Measurements from ENCODE around the gene ACOX1.

ACOX1 gene

DNA sequence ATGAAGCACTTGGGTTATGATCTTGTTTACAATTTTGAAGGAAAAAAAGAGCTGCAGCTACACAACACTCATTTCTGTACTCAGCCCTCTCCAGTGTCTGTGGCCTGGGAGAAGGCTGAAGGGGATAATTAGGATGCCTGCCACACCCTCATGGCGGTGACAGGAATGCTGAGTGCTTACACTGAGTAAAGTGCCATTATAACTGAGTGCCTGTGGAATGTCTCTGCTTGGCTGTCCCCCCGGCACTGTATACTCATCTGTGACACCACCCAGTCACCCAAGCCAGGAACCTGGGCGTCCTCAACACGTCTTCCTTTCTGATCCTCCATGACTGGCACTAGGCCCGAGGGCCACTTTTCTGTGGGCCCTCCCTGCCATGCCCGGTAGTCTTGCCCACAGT is 70.8 kb downstream of the ACOX1 start:
- no peak for DNase-seq (ENCODE audit: low read depth)

DNA sequence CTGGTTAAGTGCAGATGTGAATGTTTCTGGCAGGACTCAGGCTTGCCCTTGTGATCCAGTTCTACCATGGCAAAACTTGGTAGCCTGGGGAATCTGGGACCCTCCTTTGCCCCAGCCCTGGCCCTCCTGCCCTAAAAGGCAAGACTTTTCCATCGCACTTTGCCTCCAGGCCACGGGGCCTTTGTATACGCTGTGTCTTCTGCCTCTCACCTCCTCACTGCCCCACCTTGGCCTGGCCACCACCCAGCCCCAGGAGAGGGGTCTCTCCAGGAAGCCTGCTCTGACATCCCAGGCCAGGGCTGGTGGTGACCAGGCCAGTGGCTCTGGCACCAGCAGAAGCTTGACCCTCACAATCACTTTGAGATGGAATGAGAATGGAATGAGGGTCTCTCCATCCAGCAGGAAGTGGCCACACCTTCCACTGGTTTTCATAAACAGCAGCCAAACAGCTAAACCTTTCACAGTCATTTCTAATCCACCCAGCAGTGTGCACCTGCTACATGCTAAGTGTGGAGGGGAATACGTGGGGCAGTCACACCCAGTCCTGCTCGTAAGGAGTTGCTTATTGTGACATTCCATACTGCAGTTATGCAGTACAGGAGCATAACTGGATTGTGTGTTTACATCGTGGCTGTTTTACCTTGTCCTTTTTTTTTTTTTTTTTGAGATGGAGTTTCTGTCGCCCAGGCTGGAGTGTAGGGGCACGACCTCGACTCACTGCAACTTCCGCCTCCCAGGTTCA is 72.7 kb downstream of the ACOX1 start:
- DNase-seq (ENCODE audit: low read depth), result no peak

DNA sequence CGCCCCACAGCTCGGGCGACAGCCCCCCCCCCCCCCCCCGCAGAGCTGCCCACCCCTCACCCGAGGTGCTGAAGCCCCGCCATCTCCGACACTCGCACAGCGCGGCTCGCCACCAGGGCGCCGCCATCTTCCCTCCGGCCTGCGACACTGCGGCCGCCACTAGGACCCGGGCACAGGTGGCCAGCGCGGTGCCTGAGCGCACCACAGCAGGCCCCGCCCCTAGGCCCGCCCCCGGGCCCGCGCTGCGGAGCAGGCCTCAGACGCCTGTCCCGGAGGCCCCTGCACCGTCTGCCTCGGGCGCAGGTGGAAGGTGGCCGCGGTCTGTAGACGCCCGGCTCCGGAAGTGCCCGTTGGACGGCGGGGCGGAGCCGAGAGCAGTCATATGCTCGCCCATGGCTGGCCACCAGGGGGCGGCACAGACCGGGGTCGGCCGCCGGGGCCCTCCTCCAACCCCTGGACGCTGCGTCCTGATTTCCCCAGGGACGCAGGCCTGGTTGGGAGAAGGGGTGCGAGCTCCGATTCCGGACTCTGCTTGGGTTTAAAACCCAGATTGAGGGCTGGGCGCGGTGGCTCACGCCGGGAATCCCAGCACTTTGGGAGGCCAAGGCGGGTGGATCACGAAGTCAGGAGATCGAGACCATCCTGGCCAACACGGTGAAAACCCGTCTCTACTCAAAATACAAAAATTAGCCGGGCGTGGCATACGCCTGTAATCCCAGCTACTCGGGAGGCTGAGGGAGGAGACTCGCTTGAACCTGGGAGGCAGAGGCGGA is 74.0 kb downstream of the ACOX1 start, which contains the start of gene MRPL38:
Gene MRPL38 (minus strand): TSS at position 136 of the 773 bp plus-strand sequence. CDS start 9 bp downstream, at position 127.
- peak; percentile 91 for DNase-seq (ENCODE audit: low read depth)

DNA sequence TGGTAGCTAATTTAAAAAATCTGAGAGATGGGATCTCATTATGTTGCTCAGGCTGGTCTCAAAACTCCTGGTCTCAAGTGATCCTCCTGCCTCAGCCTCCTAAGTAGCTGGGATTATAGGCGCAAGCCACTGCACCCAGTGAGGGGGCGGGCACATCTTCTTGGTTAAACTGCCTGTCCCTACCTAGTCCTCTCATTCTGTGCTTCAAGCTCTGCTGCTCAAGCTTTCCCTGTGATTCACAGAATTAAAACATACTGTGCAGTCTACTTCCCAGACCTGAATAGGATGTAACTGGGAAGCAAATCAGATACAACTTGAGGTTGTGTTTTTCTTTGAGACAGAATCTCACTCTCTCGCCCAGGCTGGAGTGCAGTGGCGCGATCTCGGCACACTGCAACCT is 76.6 kb downstream of the ACOX1 start:
- no peak for DNase-seq (ENCODE audit: low read depth)

DNA sequence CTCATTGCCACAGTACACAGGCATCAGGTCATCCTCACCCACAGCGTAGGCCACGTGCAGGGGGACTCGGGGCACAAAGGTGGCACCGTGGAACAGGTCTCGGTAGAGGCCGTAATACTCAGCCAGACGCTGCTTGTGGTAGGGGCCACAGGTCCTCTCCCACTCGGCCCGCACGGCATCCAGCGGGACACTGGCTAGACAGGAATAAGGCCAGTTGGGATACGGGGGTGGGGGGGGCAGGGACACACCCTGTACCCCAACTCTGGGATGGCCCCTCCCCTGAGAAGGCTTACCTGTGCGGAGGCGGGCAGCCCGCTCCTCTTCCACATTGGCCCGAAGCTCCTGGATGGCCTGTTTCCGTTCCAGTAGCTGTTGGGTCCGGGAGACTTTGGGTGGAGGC is 77.2 kb downstream of the ACOX1 start:
- DNase-seq (ENCODE audit: low read depth), result no peak

DNA sequence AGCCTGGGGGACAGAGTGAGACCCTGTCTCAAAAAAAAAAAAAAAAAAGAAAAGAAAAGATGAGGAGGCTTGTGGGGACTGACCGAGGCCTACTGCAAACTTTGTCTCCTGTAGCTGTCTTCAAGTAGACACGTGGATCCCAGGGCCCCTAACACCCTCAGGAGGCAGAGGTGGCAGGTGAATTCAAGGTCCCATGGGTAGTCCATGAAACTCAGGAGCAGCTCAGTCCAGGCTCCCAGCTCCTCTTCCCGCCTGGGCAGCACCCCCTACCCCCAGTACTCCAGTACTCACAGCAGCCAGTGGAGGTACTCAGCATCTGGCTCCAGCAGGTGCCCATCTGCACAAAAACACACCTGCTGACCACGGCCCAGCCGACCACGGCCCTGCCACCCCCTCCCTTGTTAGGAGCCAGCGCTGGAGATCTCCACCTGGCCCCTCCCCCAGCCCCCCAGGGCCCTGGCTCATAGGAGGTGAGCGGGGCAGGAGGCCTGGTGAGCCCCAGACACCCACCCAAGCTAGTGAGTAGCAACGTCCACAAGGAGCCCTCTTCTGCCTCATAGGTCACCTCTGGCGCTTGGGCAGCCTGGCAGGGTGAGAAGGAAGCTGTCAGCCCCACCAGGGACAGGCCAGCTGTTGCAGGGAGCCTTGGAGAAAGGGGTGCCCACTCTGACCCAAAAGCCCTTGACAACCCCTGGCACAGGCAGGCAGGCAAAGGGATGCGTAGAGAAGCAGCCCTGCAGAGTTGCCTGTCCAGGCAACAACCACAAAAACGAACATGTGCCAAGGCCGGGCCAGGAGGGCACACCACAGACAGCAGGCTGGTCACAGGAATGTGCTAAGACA is 78.1 kb downstream of the ACOX1 start:
- DNase-seq (ENCODE audit: low read depth), result no peak

DNA sequence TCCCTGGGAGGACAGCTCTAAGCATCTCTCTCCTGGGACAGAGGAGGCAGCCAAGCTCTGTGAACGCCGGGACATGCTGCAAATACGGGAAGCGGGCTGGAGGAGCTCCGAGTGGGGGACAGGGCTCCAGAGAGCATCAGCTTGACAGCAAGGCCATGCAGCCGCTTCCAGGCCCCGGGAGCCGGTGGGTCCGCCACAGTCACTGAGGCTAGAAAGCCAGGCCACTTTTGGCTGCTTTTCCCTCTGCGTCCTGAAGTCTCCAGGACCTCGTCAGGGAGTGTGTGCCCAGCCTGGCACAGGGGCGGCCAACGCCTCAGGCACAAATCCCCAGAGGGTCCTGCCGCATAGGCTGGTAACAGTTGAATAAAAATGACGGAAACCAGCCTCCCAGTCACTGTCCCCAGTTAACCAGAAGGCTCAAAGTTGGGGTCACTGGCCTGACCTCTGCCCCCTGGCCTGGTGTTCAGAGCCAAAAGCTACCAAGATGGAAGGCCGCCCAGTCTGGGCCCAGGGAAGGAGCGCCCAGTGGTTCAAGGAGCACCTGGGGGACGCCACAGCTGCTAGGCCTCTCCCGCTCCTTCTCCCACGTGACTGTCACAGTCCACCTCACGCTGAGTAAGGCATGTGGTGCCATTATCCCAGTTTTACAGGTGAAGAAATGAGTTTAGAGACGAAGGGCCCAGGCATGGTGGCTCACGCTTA is 79.0 kb downstream of the ACOX1 start:
- DNase-seq (ENCODE audit: low read depth), result no peak

DNA sequence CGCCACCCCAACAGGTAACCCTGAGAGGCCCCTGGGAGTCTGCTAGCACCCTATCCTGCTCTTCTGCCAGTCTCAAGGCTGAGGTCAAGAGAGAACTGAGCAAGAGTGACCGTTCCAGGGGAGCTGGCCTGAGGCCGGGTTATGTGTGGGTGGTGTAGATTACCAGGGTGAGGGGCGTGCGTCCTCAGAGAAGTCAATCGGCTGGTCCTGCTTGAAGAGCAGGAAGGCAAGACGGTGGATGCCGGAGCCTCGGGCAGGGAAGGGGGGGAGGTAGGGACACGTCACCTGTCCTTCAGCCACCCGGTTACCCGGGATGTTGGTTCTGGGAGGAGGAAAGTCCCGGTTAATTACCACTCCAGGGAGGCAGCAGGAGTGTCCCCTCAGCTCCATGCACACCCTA is 79.6 kb downstream of the ACOX1 start:
- no peak for DNase-seq (ENCODE audit: low read depth)

DNA sequence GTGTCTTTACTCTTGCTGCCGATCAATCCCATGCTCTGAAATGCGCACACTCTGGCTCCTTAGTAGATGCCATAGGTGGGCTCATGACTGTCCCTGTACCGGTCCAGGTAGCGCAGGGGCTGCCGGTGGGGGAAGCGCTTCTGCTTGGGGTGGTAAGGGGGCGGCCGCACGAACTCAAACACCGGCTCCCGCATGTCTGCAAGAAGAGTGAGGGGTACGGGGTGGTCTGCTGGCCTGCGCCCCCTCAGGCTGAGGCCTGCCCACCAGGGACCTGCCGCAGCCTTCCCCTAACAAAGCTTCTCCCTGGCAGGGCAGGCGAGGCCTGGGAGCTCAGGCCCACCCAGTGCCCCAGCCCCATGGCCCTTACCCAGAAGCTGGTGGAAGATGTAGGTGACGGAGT is 80.2 kb downstream of the ACOX1 start:
- no peak for DNase-seq (ENCODE audit: low read depth)

DNA sequence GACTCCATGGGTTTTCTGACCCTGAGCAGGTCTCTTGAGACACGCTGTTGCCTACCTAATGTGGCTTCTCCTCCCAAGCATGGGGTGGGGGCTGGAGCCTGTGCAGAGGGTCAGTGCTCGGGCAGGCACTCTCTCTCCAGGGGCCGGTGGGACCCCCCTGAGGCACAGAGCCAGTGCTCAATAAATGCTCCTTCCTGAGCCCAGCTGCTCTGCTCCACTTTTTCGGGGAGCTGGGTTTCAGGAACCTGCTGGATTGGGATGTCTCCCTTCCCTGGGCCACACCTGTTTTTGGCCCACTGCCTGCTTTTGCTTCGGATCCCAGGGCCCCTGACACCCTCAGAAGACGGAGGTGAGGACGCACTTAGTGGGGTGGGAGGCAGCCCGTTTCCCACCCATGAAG is 80.9 kb downstream of the ACOX1 start:
- no peak for DNase-seq (ENCODE audit: low read depth)

DNA sequence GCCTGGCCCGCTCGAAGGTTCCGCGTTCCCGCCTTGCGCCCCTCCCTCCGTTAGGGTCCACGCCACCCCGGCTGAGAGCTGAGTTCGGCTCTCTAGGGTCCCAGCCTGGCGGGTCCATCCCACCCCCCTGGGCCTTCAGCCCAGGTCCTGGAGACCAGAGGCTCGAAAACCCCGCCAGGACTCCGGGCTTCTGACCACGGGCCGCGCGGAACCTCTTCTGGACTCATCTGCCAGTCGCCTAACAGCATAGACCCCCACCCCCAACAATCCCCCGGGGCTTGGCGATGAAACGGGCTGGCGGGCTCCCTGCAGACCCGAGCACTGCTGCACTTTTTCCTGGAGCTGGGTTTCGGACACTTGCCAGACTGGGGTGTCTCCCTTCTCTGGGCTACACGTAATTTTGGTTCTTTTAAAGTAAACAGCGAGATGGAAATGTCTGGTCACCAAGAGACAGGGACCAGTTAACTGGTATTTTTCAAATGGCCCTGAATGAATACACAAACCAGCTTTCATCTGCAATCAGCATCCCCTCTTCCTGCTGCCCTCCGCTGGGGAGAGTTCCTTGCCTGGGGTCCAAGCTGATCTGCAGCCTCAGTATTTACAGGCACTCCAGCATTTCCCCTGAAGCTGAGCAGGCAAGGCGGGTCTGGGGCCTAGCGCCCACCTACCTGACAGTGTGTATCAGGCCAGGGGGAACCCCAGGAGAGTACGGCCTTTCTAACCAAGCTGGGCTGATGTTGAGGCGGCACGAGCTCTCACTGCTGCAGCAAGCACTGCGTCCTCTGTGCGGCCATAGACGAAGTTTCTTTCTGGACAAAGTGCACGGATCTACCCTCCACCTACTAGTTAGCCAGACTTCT is 81.6 kb downstream of the ACOX1 start:
- DNase-seq (ENCODE audit: low read depth), result no peak

DNA sequence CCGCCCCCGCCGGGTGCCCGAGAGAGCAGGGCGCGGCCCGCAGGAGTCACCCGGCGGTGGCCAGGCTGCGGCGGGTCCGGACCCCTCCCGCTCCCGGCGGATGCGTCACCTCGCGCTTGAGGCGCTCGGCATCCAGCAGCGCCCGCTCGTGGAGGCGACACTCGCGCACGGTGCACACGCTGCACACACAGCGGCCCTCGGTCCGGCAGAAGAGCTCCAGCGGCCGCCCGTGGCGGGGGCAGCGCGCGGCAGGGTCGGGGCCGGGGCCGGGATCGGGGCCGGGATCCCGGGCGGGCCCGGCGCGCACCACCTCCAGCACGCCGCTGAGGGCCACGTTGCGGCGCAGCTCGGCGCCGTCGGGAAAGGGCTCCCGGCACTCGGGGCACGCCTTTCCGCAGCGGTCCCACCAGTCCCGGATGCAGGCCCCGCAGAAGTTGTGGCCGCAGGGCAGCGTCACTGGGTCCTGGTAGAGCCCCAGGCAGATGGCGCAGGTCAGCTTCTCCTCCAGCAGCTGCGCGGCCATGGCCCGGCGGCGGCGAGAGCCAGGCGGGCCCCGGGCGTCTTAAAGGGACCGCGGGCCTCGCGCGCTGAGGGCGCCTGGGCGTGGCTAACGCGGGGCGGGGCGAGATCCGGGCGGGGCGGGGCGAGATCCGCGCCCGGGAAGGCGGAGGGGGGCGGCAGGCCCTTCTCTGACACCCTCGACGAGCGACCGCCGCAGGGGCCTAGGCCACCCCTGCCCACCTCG is 82.4 kb downstream of the ACOX1 start, which contains the start of gene TRIM65:
Gene TRIM65 (minus strand): TSS at position 537 of the 745 bp plus-strand sequence. CDS start 14 bp downstream, at position 523.
- peak; percentile 70 for DNase-seq (ENCODE audit: low read depth)

DNA sequence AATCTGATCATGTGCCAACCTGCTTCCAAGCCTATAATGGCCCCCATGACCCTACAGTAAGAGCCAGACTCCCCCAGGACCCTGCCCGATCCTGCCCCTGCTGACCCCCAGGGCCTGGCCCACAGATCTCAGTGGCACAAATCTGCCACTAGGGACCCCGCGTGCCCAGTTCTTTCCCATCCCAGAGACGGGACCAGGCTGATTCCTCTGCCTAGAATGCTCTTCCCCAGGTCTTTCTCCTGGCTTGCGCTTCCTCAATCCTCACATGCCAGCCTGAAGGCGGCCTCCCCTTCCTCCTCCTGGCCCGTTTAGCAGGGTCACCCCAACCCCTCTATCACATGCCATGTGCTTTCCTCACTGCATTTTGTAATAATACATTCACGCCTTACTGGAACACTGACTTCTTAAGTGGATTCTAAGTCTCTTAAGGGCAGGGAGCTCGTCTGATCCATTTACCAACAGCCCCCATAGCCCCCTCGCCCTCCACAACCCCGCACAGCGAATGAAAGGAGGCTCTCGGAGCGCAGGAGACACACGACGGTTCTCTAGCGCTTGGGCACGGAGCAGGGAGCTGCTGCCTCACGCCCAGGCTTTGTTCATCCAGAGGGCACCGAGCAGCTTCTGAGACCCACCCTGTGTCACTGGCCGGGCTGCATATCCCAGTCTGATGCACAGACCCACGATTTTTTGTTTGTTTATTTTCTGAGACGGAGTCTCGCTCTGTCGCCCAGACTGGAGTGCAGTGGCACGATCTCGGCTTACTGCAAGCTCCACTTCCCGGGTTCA is 83.4 kb downstream of the ACOX1 start:
- DNase-seq (ENCODE audit: low read depth), result no peak

DNA sequence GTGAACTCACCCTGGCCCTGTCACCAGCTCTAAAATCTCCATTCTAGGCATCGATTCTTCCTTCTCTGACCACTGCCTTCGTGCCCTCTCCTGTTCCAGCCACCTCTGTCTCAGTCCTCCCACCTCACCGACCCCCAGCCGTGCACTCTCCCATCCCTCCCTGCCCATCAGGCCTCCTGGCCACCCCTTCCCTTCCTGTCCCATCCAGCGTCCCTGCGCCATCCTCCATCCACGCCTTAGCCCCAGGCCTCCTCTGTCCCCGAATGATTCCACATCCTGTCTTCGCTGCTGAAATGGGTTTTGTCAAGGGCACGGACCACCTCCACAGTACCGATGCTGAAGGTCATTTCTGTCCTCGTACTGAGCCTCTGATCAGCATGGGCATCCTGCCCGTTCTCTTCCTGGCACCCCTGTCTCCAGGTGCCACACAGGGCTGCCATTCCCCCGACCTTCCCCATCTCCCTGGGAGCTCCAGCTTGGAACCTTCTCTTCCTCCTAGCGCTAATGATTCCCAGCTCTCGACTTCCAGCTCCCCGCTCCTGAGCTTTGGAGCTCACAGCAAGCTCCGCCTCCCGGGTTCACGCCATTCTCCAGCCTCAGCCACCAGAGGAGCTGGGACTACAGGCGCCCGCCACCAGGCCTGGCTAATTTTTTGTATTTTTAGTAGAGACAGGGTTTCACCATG is 84.8 kb downstream of the ACOX1 start:
- no peak for DNase-seq (ENCODE audit: low read depth)

DNA sequence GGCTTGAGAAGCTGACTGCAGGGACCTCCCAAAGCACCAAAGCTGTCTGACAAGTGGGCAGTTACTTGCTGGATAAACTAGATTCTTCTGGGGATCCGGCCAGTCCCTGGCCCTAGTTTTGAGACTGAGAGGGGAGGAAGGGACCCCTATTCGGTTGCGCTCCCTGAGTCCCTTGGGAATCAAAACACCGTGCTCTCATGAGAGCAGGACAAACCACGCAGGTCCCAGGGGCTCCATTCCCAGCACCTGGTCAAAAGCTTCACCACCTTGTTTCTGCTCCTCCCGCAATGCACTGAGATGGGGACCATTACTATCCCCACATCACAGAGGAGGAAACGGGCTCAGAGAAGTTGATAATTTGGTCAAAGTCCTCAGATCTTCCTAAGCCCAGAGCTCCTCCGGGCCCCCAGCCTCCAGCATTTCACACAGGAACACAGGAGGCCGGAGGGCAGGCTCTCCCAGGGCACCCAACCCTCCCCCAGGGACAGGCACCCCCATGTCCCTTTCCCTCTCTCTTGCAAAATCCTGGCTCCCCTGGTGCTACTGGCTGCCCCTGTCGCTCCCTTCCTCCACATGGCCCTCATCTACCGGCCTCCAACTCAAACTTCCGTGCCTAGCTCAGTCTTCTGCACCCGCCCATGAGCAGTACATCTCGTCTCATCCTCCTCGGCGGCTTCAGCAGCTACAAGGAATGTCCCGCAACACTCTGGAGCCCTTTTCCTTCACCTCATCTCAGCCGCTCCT is 85.5 kb downstream of the ACOX1 start:
- DNase-seq (ENCODE audit: low read depth), result no peak

DNA sequence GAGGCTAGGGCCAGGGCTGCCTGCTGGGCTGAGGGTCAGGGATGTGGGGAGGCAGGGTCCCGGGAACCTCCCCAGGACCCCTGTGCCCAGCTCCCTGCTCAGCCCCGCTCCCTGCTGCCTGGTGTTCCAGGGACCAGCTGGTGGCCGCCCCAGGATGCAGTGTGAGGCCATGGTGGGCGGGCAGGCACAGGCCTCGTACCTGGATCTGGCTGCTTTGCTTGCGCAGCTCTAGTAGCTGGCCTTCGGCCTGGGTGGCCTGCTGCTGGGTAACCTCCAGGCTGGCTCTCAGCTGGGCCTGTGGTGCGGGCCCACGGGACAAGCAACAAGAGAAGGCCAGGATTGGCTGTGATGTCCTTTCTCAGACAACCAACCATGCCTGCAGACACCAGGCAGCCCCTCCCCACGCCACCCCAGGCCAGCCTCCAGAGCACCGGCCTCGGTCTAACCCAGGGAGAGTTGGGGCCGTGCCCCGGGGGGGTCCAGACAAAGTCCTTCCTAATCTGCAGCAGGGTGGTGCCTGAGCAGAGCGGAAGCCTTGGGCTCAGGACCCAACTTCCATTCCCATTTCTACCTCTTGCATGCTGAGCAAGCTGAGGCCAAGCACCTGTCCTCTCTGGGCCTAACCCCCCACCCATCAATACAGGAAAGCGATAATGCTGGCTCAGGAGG is 86.3 kb downstream of the ACOX1 start:
- no peak for DNase-seq (ENCODE audit: low read depth)
